ENCODE data around the gene SMYD5. TPM values are rescaled to one million over a fixed set of nuclear protein-coding genes. Genes with fewer than 3 reads are reported as not detected.
A peak's percentile ranks its signal among the peaks of the same experiment; 100 is the strongest.

Gene SMYD5
- total and polyA plus RNA-seq, 9 of the 15 experiments (the other 6 are each of a cell fraction or from before 2014, with no cell fraction given) = 11.4 to 56.8 (median 32.0) TPM

- Histone ChIP-seq H3K36me3 (ENCODE audit: control insufficient read depth, insufficient read depth, low read length) (peaks cover 59% of the 10 kb centered on the region), H3K4me3 (no peak overlapping the region), H3K79me2 (ENCODE audit: control insufficient read depth, insufficient read depth, low read length) (no peaks in the 10 kb centered on the region), H3K27ac (ENCODE audit: extremely low read depth, low read depth, low read length) (no peak overlapping the region), H3K4me2 (ENCODE audit: insufficient read depth, low read length) (no peak overlapping the region), H3K9me3 (replicated peaks; ENCODE audit: control insufficient read depth, insufficient read depth, low read depth, low read length) (no peaks in the 10 kb centered on the region), H3K4me1 (replicated peaks in 1 of 2; ENCODE audit: control insufficient read depth in 2 of 2, insufficient read depth in 2 of 2, low read length in 2 of 2) (peaks cover 0 to 15% of the 10 kb centered on the region in 2 experiments; a peak in 3 of 5 replicates), H2AFZ (ENCODE audit: low read depth, low read length) (no peak overlapping the region), H3K27me3 (ENCODE audit: control insufficient read depth in 2 of 2, insufficient read depth in 2 of 2, low read length in 2 of 2) (no peaks in the 10 kb centered on the region), H4K20me1 (replicated peaks; ENCODE audit: control insufficient read depth, insufficient read depth, low read length) (peaks cover 6% of the 10 kb centered on the region; the same call in 1 of the 2 replicates), H3K9me1 (ENCODE audit: control insufficient read depth, insufficient read depth, low read length) (no peaks in the 10 kb centered on the region), H3K9ac (ENCODE audit: insufficient read depth in 1 of 2, low read depth in 2 of 2, low read length in 2 of 2) (no peak overlapping the region)
- in situ Hi-C loops (cut with MboI) (no loop called here), intact Hi-C loops (cut with micrococcal nuclease) (loop anchor here (10.0 kb wide), 1 partner anchor 269 kb away; no protein-coding TSS in a partner anchor)
- DNase-seq (ENCODE audit: extremely low read depth in 1 of 4, low spot score in 3 of 4) (peak in 2 of 4 experiments; percentile 32 to 52), ATAC-seq (peak; percentile 31), FAIRE-seq (no peak)
- ChIA-PET POLR2A (interaction anchor here (0.6 to 1.8 kb wide), 7 partner anchors 9 to 748 kb away, joined by 3 to 9 read pairs (median 5); partner anchors contain the start of genes CCT7 and PRADC1), CTCF (ENCODE audit: low intra/inter-chr PET ratio) (no interaction called here)
- no TSS peak for BruUV-seq (replicated peaks)
- WGBS (ENCODE audit: insufficient coverage, low coverage, missing lambda C conversion rate) = 75% methylated on average over 3 of the region's 3 CpGs
- TF ChIP-seq TBP (optimal IDR thresholded peaks at IDR 0.05; ENCODE audit: low read depth, low read length) (no peak), NFYB (IDR thresholded peaks at IDR 0.05; ENCODE audit: extremely low read depth, insufficient read length) (peak; percentile 24), NR0B1 (IDR thresholded peaks at IDR 0.05; ENCODE audit: partially characterized antibody) (no peak), MAFG (tag; conservative IDR thresholded peaks at IDR 0.05) (no peak), POLR2A (conservative IDR thresholded peaks at IDR 0.05) (0 out of 2 replicates have a peak, but pooled peaks have one; percentile 17), SPI1 (IDR thresholded peaks at IDR 0.05; ENCODE audit: borderline replicate concordance, low read depth, low read length) (peak; percentile 95), KDM4B (IDR thresholded peaks at IDR 0.05; ENCODE audit: borderline replicate concordance in 2 of 2, low read depth in 1 of 2) (no peak), SUPT5H (IDR thresholded peaks at IDR 0.05) (0 out of 2 replicates have a peak, but pooled peaks have one; percentile 4)
Observed at GRCh38 chr2:73253901-73254300, 39.9 kb downstream of the SMYD5 start.

Measured in K562 (cell line).